ENCODE results near the gene CKM.
"Not testable (repeated sequence)": the region's sequence is repeated elsewhere in the genome, so short reads cannot be mapped to it uniquely, and the experiment has no call there.

Gene CKM

DNA sequence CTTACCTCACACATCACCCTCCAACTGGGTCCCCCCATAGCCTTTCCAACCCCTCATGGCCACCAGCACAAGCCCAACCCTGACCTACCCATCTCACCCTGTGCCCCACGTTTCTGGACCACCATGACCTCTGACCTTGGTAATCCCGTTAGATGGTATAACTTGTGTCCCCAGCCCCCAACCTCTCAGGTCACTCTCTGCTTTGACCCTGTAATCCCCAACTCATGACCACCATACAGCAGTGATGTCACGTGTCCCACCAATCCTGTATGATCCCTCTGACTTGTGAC is 26.4 kb upstream of the CKM start:
- no peak for DNase-seq (ENCODE audit: low read depth)

DNA sequence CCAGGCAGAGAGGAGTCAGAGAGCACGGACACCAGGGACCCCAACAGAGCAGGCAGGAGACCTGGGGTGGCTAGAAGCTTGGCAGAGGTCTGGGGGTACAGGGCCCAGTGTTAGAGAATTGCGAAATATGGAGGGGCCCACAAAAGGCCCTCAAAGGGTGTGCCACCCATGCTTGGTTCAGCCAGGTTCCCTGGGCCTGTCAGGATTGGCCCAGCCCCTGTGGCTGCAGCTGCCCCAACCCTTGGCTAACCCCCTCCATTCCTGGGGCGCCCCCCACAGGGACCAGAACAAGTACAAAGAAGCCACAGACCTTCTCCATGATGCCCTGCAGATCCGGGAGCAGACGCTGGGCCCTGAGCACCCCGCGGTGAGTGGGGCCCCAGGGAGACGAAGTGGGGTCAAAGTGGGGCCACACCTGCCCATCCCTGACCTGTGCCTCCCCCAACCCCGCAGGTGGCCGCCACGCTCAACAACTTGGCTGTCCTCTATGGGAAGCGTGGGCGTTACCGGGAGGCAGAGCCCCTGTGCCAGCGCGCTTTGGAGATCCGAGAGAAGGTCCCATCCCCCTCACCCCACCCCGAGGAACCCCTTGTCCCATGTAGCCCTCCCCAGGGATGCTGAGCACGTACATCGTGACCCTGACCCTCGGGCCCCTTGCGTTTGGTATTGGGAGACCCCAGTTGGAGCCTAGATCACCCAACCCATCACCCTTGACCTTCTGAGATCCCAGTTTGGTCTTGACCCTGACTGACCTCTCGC is 25.9 kb upstream of the CKM start:
- no peak for DNase-seq (ENCODE audit: low read depth)

DNA sequence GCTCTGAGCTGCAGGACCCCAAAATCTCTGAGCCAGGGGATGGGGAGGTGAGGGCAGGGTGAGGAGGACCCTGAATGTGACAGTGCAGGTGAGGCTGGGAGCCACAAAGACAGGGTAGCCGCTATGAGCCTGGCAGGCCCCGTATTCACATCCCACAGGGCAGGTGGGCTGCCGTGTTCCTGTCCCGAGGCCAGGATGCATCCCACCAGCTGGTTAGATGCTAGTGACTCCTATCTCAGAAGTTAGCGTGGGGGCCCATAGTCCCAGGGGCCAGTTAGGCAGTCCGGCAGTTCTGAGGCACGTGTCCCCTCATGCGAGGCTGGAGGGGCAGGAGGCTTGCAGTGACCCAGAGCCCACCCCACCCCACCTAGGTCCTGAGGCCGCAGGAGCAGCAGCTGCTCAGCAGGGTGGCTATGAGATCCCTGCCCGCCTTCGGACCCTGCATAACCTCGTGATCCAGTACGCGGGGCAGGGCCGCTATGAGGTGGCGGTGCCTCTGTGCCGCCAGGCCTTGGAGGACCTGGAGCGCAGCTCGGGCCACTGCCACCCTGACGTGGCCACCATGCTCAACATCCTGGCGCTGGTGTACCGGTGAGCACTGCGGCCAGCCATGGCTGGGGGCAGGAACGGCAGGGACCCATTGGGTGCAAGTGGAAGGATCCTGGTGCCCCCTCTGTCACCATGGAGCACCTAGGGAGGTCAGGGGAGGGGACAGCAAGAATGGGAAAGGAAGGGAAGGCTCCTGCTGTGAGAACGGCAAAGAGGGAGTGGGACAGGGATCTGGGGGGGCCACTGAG is 25.1 kb upstream of the CKM start:
- no peak for DNase-seq (ENCODE audit: low read depth)

DNA sequence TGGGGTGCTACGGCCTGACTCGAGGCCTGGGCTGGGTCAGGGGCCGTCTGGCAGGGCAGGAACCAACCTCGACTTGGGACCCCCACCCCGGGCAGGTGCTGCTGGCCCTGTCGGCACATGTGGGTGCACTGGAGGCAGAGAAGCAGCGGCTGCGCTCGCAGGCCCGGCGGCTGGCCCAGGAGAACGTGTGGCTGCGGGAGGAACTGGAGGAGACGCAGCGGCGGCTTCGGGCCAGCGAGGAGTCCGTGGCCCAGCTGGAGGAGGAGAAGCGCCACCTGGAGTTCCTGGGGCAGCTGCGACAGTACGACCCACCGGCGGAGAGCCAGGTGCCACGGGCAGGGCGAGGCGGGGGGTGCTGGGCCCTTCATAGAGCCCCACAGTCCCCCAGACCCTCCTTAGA is 23.8 kb upstream of the CKM start:
- DNase-seq (ENCODE audit: low read depth) = no peak

DNA sequence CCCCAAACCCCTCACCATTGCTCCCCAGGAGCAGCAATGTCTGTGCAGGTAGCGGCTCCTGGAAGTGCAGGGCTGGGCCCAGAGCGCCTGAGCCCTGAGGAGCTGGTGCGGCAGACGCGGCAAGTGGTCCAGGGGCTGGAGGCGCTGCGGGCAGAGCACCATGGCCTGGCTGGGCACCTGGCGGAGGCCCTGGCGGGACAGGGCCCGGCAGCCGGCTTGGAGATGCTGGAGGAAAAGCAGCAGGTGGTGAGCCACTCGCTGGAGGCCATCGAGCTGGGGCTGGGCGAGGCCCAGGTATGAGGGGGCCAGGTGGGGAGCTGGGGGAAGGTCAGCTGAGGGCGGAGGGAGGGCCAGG is 22.8 kb upstream of the CKM start:
- DNase-seq (ENCODE audit: low read depth) = no peak

DNA sequence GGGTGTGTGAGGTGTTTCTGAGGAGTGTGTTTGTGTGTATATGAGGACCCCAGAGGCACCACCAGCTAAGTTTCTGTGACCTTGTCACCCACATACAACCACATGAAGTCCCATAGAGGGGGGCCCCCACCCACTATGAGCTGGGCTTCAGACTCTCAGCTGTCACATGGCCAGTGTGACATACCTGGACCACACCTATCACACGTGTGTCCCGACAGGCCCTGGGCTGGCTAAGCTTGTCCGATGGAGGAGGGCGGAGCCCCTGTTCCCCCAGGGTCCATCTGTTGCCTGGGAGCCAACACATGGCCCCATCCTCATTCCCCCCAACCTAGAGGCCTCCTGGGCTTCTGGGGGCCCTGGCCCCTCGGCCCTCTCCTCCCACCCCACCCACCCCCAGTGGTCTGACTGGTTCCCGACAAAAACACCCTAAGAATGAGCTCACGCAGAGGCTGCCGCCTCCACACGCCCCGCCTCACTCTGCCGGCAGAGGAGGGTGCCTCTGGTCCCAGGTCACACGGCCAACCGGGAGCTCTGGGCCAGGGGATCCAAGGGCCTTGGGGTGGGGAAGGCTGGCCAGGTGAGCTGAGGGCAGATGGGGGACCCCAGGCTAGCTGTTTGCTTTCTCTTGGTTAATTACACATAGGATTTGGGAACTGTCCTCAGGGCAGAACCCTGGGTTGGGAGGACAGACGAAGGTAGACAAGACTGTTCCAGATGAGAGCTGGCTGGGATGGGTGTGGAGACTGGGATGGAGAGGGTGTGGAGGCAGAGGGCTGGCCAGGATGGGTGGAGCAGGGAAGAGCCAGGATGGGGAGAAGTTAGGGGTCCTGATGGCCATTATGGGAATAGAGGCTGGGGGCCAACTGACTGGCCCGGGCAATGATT is 22.2 kb upstream of the CKM start:
- DNase-seq (ENCODE audit: low read depth) = no peak

DNA sequence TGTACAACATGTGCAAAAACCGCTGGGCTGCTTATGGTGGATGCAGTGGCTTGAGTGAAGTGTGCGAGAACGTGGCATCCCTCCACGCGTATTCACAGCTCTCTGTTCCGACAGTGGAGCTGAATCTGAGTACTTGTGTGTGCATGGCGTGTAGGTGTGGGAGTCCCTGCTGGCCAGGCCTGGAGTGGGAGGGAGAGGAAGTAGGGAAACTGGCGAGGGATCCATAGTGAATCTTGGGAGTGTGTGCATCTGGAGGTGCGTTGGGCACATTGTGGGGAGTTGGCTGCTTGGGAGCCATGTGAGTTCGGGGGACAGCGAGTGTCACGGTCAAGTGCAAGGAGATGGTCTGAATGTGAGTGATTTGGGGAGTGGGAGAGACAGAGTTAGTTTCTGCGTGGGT is 20.2 kb upstream of the CKM start:
- DNase-seq (ENCODE audit: low read depth) = no peak

DNA sequence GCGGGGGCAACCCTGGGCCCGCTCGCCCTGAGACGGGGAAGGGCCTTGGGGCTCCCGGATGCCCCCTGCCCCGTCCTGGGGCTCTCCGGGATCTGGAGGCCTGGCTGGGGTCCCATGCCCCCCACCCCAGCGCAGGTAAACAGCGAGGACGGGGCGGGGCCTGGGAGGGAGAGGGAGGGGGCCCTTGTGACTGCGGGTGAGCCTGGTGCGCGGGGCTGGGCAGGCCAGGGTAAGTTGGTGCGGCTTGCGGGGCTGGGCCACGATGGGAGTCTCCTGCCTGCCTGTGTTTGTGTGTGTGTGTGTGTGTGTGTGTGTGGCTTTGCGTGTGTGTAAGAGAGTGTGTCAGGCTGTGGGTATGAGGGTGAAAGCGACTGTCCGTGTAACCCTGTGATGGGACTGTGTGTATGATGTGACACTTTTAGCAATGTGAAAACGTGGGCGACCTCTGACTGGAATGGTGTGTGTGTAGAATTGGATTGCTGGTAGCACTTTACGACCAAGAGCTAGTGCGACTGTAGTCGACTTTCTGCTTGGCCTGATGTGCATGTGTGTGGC is 18.3 kb upstream of the CKM start:
- DNase-seq (ENCODE audit: low read depth) = no peak

DNA sequence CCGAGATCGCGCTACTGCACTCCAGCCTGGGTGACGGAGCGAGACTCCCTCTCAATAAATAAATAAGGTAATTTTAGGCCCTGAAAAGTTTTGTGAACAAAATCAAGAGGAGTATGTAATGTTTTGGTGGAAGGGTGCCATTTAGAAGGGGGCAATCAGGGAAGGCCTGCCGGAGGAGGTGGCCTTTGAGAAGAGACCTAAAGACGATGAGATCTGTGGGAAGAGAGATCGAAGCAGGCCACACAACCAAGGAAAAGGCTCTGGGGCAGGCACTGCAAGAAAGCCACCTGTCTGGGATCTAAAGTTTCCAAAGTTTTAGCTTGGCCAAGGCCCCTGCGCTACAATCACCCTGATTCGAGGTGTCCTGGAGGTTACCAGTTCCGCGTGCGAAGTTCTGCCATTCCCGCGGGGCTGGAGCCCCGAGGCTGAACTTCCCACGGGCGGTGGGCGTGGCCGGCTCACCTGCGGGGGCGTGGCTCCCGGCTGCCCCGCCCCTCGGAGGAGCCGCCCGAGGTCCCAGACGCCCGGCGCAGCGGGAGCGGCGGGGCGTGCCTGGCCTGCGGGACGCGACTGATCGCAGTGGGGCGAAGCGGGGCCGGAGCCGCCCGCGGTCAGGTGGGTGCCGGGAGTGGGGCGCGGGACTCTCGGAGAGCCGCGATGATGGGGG is 17.7 kb upstream of the CKM start, which contains the start of gene KLC3:
TSS of gene KLC3 (plus strand) at position 519 of the 667 bp plus-strand sequence. CDS start 4,792 bp downstream, outside the sequence.
- DNase-seq (ENCODE audit: low read depth) = no peak

DNA sequence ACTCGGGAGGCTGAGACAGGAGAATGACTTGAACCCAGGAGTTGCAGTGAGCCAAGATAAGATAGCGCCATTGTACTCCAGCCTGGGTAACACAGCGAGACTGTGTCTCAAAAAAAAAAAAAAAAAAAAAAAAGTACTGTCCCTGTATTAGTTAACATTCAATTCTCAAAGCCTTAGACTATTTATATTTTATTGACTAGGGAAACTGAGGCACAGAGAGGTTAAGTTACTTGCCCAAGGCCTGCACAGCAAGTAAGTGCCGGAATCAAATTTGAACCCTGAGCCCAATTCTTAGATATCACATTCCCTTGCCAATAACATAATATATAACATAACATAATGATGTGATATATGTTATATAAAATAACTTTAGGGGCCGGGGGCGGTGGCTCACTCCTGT is 17.0 kb upstream of the CKM start:
- no peak for DNase-seq (ENCODE audit: low read depth)

DNA sequence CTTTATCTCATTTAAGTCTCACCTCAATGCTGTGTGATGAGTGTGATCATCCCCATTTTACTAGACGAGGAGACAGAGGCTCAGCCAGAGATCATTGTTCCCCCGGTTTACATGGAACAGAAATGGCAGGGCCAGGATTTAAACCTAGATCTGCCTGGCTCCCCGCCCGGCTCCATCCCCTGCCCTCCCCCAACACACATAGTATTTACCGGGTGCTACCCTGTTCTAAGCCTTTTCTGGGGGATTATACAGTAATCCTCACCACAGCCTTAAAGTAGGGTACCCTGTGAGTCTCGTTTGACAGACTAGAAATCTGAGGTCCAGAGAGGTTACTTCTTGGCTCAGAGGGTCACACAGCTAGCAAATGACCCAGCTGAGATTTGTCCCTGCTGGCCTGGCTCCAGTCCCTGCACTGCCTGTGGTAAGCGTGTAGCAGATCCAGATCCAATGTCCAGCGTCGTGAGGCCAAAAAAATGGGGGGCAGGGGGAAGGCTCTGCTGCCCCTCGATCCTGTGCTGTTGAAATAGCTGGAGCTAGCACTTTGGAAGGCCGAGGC is 14.1 kb upstream of the CKM start:
- DNase-seq (ENCODE audit: low read depth) = no peak

DNA sequence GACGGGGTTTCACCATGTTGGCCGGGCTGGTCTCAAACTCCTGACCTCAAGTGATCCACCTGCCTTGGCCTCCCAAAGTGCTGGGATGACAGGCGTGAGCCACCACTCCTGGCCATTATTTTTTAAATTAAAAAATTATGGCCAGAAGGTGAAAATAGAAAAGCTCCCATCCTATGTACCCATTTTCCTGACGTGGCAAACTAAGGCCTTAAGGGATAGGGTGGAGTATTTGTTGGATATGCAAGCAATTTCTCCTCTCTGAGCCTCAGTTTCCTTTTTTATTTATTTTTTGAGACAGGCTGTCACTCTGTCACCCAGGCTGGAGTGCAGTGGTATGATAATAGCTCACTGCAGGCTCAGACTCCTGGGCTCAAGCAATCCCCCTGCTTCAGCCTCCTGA is 12.2 kb upstream of the CKM start:
- DNase-seq (ENCODE audit: low read depth) = not testable (repeated sequence)

DNA sequence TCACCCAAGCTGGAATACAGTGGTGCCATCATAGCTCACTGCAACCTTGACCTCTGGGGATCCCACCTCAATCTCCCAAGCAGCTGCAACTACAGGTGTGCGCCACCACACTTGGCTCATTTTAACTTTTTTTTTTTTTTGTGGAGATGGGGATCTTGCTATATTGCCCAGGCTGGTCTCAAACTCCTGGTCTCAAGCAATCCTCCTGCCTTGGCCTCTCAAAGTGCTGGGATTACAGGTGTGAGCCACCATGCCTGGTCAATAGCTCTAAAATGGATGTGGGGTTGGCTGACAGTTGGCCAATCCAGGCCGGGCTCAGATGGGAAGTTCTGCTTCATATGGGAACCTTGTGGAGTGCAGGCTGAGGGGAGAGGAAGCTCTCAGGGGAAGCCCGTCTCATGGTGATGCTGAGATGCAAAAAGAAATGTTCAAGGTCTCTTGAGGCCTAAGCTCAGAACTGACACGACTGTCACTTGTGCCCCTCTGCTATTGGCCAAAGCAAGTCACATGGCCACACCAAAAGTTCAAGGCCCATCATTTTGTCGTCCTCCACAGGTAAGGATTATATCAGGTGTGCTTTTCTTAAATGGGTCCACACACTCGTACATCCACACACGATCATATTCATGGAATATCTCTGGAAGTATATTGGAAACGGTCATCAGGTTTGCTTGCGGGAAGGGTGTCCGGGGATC is 11.1 kb upstream of the CKM start:
- no peak for DNase-seq (ENCODE audit: low read depth)

DNA sequence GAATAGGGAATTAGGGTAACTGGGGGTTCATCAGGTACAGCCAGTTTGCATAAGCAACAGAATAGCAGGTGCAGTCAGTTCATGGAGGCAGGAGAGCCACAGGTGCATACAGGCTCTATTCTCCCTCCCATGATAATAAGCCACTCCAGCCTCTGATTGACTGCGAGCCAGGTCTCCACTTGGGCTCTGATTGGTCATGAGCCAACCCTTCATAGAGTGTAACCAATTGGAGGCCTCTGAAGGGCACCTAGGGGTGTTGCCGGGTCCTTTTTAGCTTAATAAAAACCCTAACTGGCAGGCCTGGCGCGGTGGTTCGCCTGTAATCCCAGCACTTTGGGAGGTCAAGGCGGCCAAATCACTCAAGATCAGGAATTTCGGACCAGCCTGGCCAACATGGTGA is 8.7 kb upstream of the CKM start:
- no peak for DNase-seq (ENCODE audit: low read depth)

DNA sequence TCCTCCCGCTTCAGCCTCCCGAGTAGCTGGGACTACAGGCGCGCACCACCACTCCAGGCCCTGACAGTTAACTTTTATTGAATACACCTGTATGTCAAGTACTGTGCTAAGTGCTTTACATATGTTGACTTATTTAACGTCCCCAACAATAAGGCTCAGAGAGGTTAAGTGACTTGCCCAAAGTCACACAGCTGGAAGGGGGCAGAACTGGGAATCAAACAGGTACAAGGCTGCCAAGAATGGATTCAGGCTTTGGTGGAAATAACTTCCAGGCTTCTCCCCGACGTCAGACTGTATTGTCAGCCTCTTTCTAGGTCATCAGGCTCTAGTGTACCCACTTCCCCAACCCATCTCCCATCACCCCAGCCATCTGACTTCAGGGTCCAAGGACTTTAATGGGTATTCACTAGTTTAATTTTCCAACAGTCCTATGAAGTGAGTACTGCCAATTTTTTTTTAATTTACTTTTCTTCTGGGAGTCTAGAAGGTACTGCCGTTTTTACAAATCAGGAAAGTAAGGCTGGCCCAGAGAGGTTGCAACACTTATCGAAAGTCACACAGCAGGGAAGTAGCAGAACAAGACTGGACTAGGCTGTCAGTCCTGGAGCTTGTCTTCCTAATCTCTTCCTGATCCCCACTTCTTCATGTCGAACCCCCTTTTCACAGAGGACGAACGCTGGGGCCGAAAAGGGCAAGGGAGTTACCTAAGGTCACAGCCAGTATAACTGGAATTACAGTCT is 4.9 kb upstream of the CKM start:
- no peak for DNase-seq (ENCODE audit: low read depth)

DNA sequence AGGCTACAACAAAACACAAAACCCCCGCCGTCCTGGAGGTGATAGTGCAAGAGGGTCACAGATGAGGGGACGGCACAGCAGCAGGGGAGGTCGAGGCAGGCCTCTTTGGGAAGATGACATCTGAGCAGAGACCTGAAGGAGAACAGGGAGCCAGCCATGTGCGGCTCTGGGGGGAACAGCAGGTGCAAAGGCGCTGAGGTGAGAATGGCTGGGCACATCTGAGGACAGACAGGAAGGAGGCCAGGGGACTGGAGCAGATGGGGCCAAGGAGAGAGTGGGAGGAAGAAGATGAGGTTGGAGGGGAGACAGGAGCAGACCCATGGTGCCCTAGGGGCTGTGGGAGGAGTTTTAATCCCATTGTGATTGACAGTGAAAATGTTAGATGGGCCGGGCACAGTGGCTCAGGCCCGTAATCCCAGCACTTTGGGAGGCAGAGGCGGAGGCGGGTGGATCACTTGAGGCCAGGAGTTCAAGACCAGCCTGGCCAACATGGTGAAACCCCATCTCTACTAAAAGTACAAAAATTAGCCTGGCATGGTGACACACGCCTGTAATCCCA is 1.8 kb upstream of the CKM start:
- DNase-seq (ENCODE audit: low read depth) = no peak

DNA sequence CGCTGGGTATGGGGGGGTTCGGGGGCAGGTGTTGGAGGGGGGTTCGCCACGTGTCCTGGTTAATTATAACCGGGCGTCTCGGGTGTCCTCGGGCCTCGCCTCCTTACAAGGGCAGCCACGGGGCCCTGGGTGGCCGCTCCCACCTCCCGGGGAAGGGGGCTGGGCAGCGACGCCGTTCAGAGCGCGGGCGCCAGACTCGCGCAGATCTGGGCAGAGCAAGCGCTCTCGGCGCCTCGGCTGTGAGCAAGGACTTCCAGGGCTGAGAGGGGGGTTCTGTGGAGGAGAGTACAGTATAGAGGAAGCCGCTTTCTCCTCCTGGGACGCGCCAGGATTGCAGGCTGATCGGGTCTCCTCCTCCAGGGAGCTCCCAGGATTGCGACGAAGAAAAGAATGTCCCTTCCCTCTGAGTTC is 1.0 kb upstream of the CKM start:
- no peak for DNase-seq (ENCODE audit: low read depth)

DNA sequence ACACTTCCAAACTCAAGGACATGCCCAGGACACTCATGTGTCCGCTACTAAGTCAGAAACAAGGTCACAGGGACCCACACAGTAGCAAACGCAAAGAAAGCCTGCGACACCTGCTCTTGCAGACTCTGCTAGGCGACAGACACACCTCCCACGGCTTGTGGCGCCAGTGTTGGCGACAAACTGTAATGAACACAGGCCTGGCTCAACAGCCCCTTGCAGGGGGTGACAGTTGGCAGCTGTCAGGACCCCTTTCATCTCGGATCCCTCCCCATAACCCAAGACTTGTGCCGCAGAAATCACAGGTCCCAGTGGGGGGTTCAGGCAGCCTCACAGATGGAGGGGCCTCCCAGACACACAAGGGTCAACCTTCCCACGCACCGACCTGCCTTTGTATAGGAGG is 364 bp downstream of the CKM start:
- DNase-seq (ENCODE audit: low read depth) = no peak

DNA sequence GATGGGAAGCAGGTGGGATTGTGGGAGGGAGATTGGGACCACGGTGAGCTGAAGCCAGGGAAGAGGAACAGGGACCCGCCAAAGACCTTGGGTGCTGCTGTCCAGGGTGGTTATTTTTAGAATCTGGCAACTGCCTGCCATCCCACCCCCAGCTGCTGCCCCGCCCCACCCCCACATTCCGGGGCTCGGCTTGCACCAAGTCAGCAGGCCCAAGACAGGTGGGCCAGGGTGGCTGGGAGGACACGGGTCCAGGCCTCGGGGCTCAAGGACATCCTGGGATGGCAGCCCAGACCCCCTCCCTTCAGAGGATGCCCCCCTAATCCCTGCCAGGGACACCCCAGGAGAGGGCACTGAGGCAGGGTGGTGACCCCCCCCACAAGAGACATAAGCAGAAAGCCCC is 827 bp downstream of the CKM start:
- DNase-seq (ENCODE audit: low read depth) = no peak
